ENCODE results near the gene ARHGEF37. TPM values are rescaled to one million over a fixed set of nuclear protein-coding genes. Genes with fewer than 3 reads are reported as not detected.
"Not testable (repeated sequence)": the region's sequence is repeated elsewhere in the genome, so short reads cannot be mapped to it uniquely, and the experiment has no call there.

The ARHGEF37 gene
- total RNA-seq (21.8 TPM), polyA plus RNA-seq (ENCODE audit: insufficient read depth, low read depth, low replicate concordance) (6.9 TPM)
- long read RNA-seq, donor 1 = 0 reads
- long read RNA-seq, donor 2 = 0 reads
- long read RNA-seq, donor 3, full-length matches to known transcripts = 1 of 1 reads
- long read RNA-seq, donor 3, partial matches to known transcripts = 0 of 1 reads
- long read RNA-seq, donor 3, other reads (novel, unspliced or antisense) = 0 of 1 reads
- long read RNA-seq, donor 4 = 0 reads
- long read RNA-seq, donor 5 = 0 reads
- long read RNA-seq, donor 6 = 0 reads
- long read RNA-seq, donor 7, full-length matches to known transcripts = 12 of 33 reads
- long read RNA-seq, donor 7, partial matches to known transcripts = 7 of 33 reads
- long read RNA-seq, donor 7, other reads (novel, unspliced or antisense) = 14 of 33 reads
- long read RNA-seq, donor 8, full-length matches to known transcripts = 2 of 2 reads
- long read RNA-seq, donor 8, partial matches to known transcripts = 0 of 2 reads
- long read RNA-seq, donor 8, other reads (novel, unspliced or antisense) = 0 of 2 reads
- long read RNA-seq, donor 9 = 0 reads
- long read RNA-seq, donor 10 = 0 reads

GRCh38 chr5:149581192-149581861 is at the start of gene ARHGEF37:
ARHGEF37 (plus strand) TSS chr5:149581498; CDS start chr5:149597770, 16,272 bp downstream.
- FAIRE-seq = no peak
- peak within 1 kb of the TSS; percentile 60 to 65 (median 64) for H3K4me3 ChIP-seq (ENCODE audit: low read length in 3 of 3)
- peak; percentile 76 to 95 (median 86) for DNase-seq
- peak within 1 kb of the TSS; percentile 11 to 77 (median 47) for H3K9ac ChIP-seq (ENCODE audit: low read length in 3 of 3)
- H3K4me1 ChIP-seq (ENCODE audit: control insufficient read depth in 2 of 3, insufficient read depth in 2 of 3, low read depth in 1 of 3, low read length in 3 of 3) = peaks cover 4 to 12% (median 6%) of the 10 kb centered on the region in 3 donors
- no peak for TF ChIP-seq CTCF (IDR thresholded peaks at IDR 0.05; ENCODE audit: borderline replicate concordance, extremely low read depth, insufficient read depth)
- H3K27me3 ChIP-seq (ENCODE audit: control insufficient read depth, insufficient read depth, low read length) = no peaks in the 10 kb centered on the region
- no peaks in the 10 kb centered on the region for H3K36me3 ChIP-seq (ENCODE audit: control insufficient read depth in 2 of 3, insufficient read depth in 3 of 3, low read length in 3 of 3)
- peak within 1 kb of the TSS; percentile 55 to 58 for H3K27ac ChIP-seq (ENCODE audit: low read depth in 2 of 2, low read length in 2 of 2)
- no peaks in the 10 kb centered on the region for H3K9me3 ChIP-seq (ENCODE audit: control insufficient read depth in 2 of 3, insufficient read depth in 1 of 3, low read length in 3 of 3)
- intact Hi-C loops (cut with DNase I) = no loop called here

GRCh38 chr5:149532413-149532812 is 48.9 kb upstream of the ARHGEF37 start:
- Histone ChIP-seq H3K27ac (ENCODE audit: low read depth in 2 of 2, low read length in 2 of 2) (no peak overlapping the region), H3K4me1 (ENCODE audit: control insufficient read depth in 2 of 3, insufficient read depth in 2 of 3, low read depth in 1 of 3, low read length in 3 of 3) (peaks cover 0 to 21% (median 15%) of the 10 kb centered on the region in 3 donors), H3K36me3 (ENCODE audit: control insufficient read depth in 2 of 3, insufficient read depth in 3 of 3, low read length in 3 of 3) (peaks cover 0 to 5% (median 2%) of the 10 kb centered on the region in 3 donors), H3K9me3 (ENCODE audit: control insufficient read depth in 2 of 3, insufficient read depth in 1 of 3, low read length in 3 of 3) (no peaks in the 10 kb centered on the region), H3K4me3 (ENCODE audit: low read length in 3 of 3) (no peak overlapping the region), H3K9ac (ENCODE audit: low read length in 3 of 3) (no peak overlapping the region), H3K27me3 (ENCODE audit: control insufficient read depth, insufficient read depth, low read length) (no peaks in the 10 kb centered on the region)
- intact Hi-C loops (cut with DNase I) = no loop called here
- TF ChIP-seq CTCF (IDR thresholded peaks at IDR 0.05; ENCODE audit: borderline replicate concordance, extremely low read depth, insufficient read depth) = no peak
- no peak for DNase-seq
- FAIRE-seq = no peak

- H3K9ac ChIP-seq (ENCODE audit: low read length in 3 of 3); H3K27ac ChIP-seq (ENCODE audit: low read depth in 2 of 2, low read length in 2 of 2); H3K9me3 ChIP-seq (ENCODE audit: control insufficient read depth in 2 of 3, insufficient read depth in 1 of 3, low read length in 3 of 3); H3K27me3 ChIP-seq (ENCODE audit: control insufficient read depth, insufficient read depth, low read length); H3K36me3 ChIP-seq (ENCODE audit: control insufficient read depth in 2 of 3, insufficient read depth in 3 of 3, low read length in 3 of 3); H3K4me1 ChIP-seq (ENCODE audit: control insufficient read depth in 2 of 3, insufficient read depth in 2 of 3, low read depth in 1 of 3, low read length in 3 of 3); DNase-seq; intact Hi-C loops (cut with DNase I); H3K4me3 ChIP-seq (ENCODE audit: low read length in 3 of 3); FAIRE-seq: not testable (repeated sequence)
These were observed 45.5 kb upstream of the ARHGEF37 start for GRCh38 chr5:149535787-149536186.
